ENCODE results near the gene RRAGD. TPM values are rescaled to one million over a fixed set of nuclear protein-coding genes. Genes with fewer than 3 reads are reported as not detected.

RRAGD gene
- total RNA-seq, 1 experiment from 2014 or later = 27.8 TPM

- H3K4me3 ChIP-seq (ENCODE audit: low read depth in 2 of 2, low read length in 2 of 2) = no peak overlapping the region
- no peaks in the 10 kb centered on the region for H3K4me1 ChIP-seq (ENCODE audit: control insufficient read depth, insufficient read depth, low read length)
- DNase-seq (ENCODE audit: low read depth, low spot score) = no peak
- intact Hi-C loops (cut with micrococcal nuclease; ENCODE audit: unreplicated experiment) = no loop called here
- in situ Hi-C loops (cut with HindIII; ENCODE audit: low pct_unique_long_range_greater_than_20kb, low sequenced_read_pairs) = no loop called here
- TF ChIP-seq POLR2AphosphoS5 (IDR thresholded peaks at IDR 0.05; ENCODE audit: low read depth, low read length) (no peak), REST (IDR thresholded peaks at IDR 0.05; ENCODE audit: insufficient read depth in 1 of 2, low read depth in 2 of 2, low read length in 1 of 2) (no peak), SIN3A (IDR thresholded peaks at IDR 0.05; ENCODE audit: borderline replicate concordance, insufficient read depth, low read depth, low read length) (no peak), TCF7L2 (IDR thresholded peaks at IDR 0.05; ENCODE audit: low read depth, low read length) (no peak)
- TF ChIP-seq, protein P1, sequence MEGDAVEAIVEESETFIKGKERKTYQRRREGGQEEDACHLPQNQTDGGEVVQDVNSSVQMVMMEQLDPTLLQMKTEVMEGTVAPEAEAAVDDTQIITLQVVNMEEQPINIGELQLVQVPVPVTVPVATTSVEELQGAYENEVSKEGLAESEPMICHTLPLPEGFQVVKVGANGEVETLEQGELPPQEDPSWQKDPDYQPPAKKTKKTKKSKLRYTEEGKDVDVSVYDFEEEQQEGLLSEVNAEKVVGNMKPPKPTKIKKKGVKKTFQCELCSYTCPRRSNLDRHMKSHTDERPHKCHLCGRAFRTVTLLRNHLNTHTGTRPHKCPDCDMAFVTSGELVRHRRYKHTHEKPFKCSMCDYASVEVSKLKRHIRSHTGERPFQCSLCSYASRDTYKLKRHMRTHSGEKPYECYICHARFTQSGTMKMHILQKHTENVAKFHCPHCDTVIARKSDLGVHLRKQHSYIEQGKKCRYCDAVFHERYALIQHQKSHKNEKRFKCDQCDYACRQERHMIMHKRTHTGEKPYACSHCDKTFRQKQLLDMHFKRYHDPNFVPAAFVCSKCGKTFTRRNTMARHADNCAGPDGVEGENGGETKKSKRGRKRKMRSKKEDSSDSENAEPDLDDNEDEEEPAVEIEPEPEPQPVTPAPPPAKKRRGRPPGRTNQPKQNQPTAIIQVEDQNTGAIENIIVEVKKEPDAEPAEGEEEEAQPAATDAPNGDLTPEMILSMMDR (IDR thresholded peaks at IDR 0.05) = no peak
- ATAC-seq = no peak
- H3K36me3 ChIP-seq (ENCODE audit: control insufficient read depth, insufficient read depth, low read length) = no peaks in the 10 kb centered on the region
- BruUV-seq (replicated peaks) = no TSS peak
- ChIA-PET CTCF (no interaction called here), POLR2A (interaction anchor here (0.7 kb wide), 1 partner anchor 197 kb away, joined by 7 read pairs; no protein-coding TSS in a partner anchor)
- H3K27ac ChIP-seq (ENCODE audit: low read length) = no peak overlapping the region
- H3K9me3 ChIP-seq (ENCODE audit: control insufficient read depth, insufficient read depth, low read depth, low read length) = no peaks in the 10 kb centered on the region
- H3K27me3 ChIP-seq (ENCODE audit: control insufficient read depth, insufficient read depth, low read length) = peaks cover 3% of the 10 kb centered on the region; the same call in 1 of the 2 replicates
Measured at GRCh38 chr6:89440200-89440599, 28.1 kb upstream of the RRAGD start.

- ATAC-seq (no peak), DNase-seq (ENCODE audit: low read depth, low spot score) (no peak)
- in situ Hi-C loops (cut with HindIII; ENCODE audit: low pct_unique_long_range_greater_than_20kb, low sequenced_read_pairs) (no loop called here), intact Hi-C loops (cut with micrococcal nuclease; ENCODE audit: unreplicated experiment) (no loop called here)
- Histone ChIP-seq H3K9me3 (ENCODE audit: control insufficient read depth, insufficient read depth, low read depth, low read length) (no peaks in the 10 kb centered on the region), H3K4me3 (ENCODE audit: low read depth in 2 of 2, low read length in 2 of 2) (no peak overlapping the region), H3K27ac (ENCODE audit: low read length) (no peak overlapping the region), H3K27me3 (ENCODE audit: control insufficient read depth, insufficient read depth, low read length) (peaks cover 5% of the 10 kb centered on the region; the same call in 1 of the 2 replicates), H3K36me3 (ENCODE audit: control insufficient read depth, insufficient read depth, low read length) (no peaks in the 10 kb centered on the region), H3K4me1 (ENCODE audit: control insufficient read depth, insufficient read depth, low read length) (no peaks in the 10 kb centered on the region)
- BruUV-seq (replicated peaks) = no TSS peak
- TF ChIP-seq POLR2AphosphoS5 (IDR thresholded peaks at IDR 0.05; ENCODE audit: low read depth, low read length) (no peak), TCF7L2 (IDR thresholded peaks at IDR 0.05; ENCODE audit: low read depth, low read length) (no peak), SIN3A (IDR thresholded peaks at IDR 0.05; ENCODE audit: borderline replicate concordance, insufficient read depth, low read depth, low read length) (no peak), REST (IDR thresholded peaks at IDR 0.05; ENCODE audit: insufficient read depth in 1 of 2, low read depth in 2 of 2, low read length in 1 of 2) (no peak)
- TF ChIP-seq, protein P1 (IDR thresholded peaks at IDR 0.05) = no peak
- POLR2A ChIA-PET = no interaction called here
- CTCF ChIA-PET = no interaction called here
Measured at GRCh38 chr6:89439014-89439413, 26.9 kb upstream of the RRAGD start.

Measured in Panc1 (cell line).